H1 (cell line): Measurements from ENCODE around the gene CBX4. TPM values are rescaled to one million over a fixed set of nuclear protein-coding genes. Genes with fewer than 3 reads are reported as not detected.

ENCODE experiments used
- ATF2 ChIP-seq: IDR thresholded peaks from 2 replicates; pipeline ENCODE4 v1.6.1; 2012; ENCODE audit warnings: low read length, inconsistent platforms
- EP300 ChIP-seq, 2 experiments: IDR thresholded peaks; 1 replicate in 1 of 2; 2 replicates in 1 of 2; pipeline ENCODE4 v1.6.1; 2011 to 2012; ENCODE audit warnings: low read depth in 2 of 2, low read length in 2 of 2, mild to moderate bottlenecking in 2 of 2, borderline replicate concordance in 1 of 2, inconsistent platforms in 1 of 2, moderate library complexity in 1 of 2
- EZH2 ChIP-seq: fragments of 200-600 bp; sonication (generic); IDR thresholded peaks from 2 replicates; pipeline ENCODE4 v1.7.1; 2012; ENCODE audit warnings: low read depth, mild to moderate bottlenecking, moderate library complexity, low read length, inconsistent platforms; ENCODE audit not compliant: severe bottlenecking
- KDM1A ChIP-seq: fragments of 200-600, 300-600 bp; sonication (generic); IDR thresholded peaks from 2 replicates; pipeline ENCODE4 v1.7.1; 2016; ENCODE audit warnings: mild to moderate bottlenecking, low read length, borderline replicate concordance
- MAFK ChIP-seq: IDR thresholded peaks from 2 replicates; pipeline ENCODE4 v1.6.1; 2012; ENCODE audit warnings: low read depth, mild to moderate bottlenecking, improper control_type of control experiment, low read length
- POU5F1 ChIP-seq: IDR thresholded peaks from 2 replicates; pipeline ENCODE4 v1.6.1; 2011; ENCODE audit warnings: low read depth, mild to moderate bottlenecking, low read length, moderate library complexity
- SIN3A ChIP-seq, 2 experiments: IDR thresholded peaks in 1 of 2; conservative IDR thresholded peaks in 1 of 2; 2 replicates each; pipeline ENCODE4 v1.6.1; 2011 to 2012; ENCODE audit warnings: low read length in 2 of 2, improper control_type of control experiment in 1 of 2, low read depth in 1 of 2, mild to moderate bottlenecking in 1 of 2
- ZNF274 ChIP-seq: IDR thresholded peaks from 2 replicates; pipeline ENCODE4 v1.7.0; 2012; ENCODE audit warnings: low read length, borderline replicate concordance; ENCODE audit errors: extremely low read depth
- polyA plus RNA-seq, 7 experiments: library from polyadenylated mRNA; depleted of rRNA in 3 of 7; stranded (reverse) in 5 of 7; unstranded in 2 of 7; fragments of >200 nt in 5 of 7; fragments of 200-250 nt in 2 of 7; gene quantifications; 1 replicate in 5 of 7; 2 replicates in 1 of 7; 4 replicates in 1 of 7; pipeline versions ENCODE4 v1.2.1 to v1.2.3, GENCODE V29; 2011 to 2013; ENCODE audit warnings: missing spikeins in 2 of 7, mixed read lengths in 2 of 7
- total RNA-seq: library from RNA; stranded (reverse); fragmentation: NEBNext Ultra II Directional; extraction: Animal tissue kit (Norgen Biotek cat#: 25700); gene quantifications from 2 replicates; pipeline ENCODE4 v1.2.1, GENCODE V29; 2021

CBX4 gene
- total and polyA plus RNA-seq, 2 of the 8 experiments (the other 6 are each of a cell fraction or from before 2014, with no cell fraction given): 1.8 to 4.0 TPM

- no peak for TF ChIP-seq SIN3A (conservative IDR thresholded peaks at IDR 0.05 in 1 of 2, IDR thresholded peaks at IDR 0.05 in 1 of 2; ENCODE audit: low read depth in 1 of 2, low read length in 2 of 2)
- no peak for TF ChIP-seq KDM1A
- no peak for TF ChIP-seq MAFK
- TF ChIP-seq ZNF274: no peak
- no peak for TF ChIP-seq EP300 (IDR thresholded peaks at IDR 0.05; ENCODE audit: borderline replicate concordance in 1 of 2, low read depth in 2 of 2, low read length in 2 of 2)
- no peak for TF ChIP-seq POU5F1
- no peak for TF ChIP-seq ATF2
- no peak for TF ChIP-seq EZH2
Observed at GRCh38 chr17:79830763-79831264, 8.4 kb downstream of the CBX4 start (continued).
